GM20000 (cell line): Measurements from ENCODE around the gene PRKAR1B.

Source experiments
- DNase-seq: peaks from one replicate; pipeline ENCODE4 v3.0.0; 2012; ENCODE audit warnings: low spot score
- TF ChIP-seq, protein P1 (sequence below): IDR thresholded peaks from 2 replicates; pipeline ENCODE4 v1.5.1; 2012; ENCODE audit warnings: mild to moderate bottlenecking, control low read depth; ENCODE audit errors: extremely low read depth, missing control alignments

PRKAR1B gene

DNA sequence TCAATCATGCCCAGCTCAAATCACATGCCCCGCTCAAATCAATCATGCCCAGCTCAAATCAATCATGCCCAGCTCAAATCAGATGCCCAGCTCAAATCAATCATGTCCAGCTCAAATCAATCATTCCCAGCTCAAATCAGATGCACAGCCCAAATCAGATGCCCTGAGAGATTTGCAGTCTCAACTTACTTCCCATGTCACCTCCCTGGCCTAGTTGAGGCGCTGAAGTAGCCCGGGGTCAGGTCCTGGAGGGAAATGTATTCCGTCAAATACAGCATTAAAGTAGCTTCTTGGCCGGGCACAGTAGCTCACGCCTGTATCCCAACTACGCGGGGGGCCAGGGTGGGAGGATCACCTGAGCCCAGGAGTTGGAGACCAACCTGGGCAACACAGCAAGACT, 15.7 kb upstream of the PRKAR1B start:
- no peak for DNase-seq
- TF ChIP-seq, protein P1, sequence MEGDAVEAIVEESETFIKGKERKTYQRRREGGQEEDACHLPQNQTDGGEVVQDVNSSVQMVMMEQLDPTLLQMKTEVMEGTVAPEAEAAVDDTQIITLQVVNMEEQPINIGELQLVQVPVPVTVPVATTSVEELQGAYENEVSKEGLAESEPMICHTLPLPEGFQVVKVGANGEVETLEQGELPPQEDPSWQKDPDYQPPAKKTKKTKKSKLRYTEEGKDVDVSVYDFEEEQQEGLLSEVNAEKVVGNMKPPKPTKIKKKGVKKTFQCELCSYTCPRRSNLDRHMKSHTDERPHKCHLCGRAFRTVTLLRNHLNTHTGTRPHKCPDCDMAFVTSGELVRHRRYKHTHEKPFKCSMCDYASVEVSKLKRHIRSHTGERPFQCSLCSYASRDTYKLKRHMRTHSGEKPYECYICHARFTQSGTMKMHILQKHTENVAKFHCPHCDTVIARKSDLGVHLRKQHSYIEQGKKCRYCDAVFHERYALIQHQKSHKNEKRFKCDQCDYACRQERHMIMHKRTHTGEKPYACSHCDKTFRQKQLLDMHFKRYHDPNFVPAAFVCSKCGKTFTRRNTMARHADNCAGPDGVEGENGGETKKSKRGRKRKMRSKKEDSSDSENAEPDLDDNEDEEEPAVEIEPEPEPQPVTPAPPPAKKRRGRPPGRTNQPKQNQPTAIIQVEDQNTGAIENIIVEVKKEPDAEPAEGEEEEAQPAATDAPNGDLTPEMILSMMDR, result no peak

DNA sequence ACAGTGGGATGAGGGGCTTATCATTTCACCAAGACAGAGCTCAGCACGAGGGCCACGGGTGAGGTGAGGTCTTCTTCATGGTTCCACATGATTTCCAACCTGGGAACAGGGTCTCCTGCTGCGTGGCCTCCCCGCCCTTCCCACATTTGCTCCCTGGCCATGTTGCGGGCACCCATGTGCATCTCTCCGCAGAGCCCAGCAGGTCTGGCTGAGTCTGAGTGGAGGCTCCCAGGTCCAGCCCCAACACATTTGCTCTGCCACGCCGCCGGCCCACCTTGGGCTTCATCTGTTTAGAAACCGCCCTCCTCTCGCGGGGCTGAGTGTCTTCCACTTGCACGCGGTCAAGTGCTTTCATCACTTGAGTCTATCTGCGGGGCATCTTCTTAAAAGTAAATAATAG, 14.8 kb upstream of the PRKAR1B start:
- DNase-seq, result no peak
- TF ChIP-seq, protein P1, result no peak

DNA sequence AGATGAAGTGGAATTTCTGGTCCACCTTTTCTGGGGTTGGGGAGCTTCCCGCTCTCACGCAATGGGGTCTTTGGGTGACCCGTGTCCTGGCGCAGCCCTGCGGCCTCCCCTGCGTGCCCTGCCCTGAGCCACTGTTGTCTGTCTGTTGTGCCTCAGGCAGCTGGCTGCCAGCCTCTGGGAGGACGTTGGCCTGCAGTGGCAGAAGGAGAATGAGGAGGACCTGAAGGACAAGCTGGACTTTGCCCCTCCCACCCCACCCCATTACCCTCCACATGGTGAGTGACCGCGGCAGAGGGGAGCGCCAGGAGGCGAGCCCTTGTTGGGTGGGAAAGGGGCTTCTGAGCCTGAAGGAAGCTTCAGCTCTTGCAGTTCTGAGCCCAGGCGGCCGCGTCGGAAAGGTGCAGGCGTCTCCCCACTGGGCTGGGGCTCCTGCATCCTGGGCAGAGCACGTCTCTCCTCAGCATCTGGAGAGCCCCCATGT, 14.2 kb upstream of the PRKAR1B start:
- DNase-seq, result no peak
- TF ChIP-seq, protein P1, result no peak

DNA sequence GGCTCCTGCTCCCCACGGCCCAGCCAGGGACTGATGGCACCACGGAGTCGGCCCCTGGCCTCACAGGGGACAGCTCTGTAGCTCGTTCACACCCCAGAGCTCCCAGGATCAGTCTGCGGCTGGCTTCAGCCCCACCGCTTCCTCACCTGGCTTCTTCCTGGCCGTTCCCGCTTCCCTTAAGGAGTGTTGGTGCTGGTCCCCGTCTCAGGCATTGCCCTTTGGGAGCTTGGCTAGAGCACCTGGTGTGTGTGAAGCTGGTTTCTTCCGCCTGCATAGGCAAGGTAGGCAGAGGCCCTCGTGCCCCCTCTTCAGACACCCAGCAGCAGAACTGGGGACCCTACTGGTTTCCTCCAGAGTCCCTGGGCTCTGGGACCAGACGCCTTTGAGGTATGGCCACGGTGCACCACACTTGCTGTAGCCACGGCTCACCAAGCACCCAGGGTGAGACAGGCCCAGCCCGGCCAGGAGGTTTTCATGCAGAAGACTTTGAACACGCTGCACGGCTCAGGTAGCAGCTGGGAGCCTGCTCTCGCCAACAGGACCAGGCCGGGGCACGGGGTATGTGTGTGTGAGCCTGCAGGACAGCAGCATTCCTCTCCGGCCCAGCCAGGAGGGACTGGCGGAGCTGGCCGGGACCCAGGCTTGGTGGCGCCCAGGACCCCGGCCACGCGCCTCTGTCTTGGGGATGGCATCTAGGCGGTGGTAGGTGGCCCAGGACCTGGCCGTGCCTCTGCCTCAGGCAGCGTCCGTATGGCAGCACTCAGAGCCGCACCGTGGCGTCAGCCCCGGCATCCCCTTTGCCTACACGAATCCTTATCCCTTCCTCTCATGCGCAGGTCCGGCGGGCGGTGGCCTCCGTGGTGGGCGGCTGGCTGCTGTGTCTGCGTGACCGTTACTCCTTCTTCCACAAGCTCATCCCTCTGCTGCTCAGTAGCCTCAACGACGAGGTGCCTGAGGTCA, 13.2 kb upstream of the PRKAR1B start:
- TF ChIP-seq, protein P1, result no peak
- no peak for DNase-seq

DNA sequence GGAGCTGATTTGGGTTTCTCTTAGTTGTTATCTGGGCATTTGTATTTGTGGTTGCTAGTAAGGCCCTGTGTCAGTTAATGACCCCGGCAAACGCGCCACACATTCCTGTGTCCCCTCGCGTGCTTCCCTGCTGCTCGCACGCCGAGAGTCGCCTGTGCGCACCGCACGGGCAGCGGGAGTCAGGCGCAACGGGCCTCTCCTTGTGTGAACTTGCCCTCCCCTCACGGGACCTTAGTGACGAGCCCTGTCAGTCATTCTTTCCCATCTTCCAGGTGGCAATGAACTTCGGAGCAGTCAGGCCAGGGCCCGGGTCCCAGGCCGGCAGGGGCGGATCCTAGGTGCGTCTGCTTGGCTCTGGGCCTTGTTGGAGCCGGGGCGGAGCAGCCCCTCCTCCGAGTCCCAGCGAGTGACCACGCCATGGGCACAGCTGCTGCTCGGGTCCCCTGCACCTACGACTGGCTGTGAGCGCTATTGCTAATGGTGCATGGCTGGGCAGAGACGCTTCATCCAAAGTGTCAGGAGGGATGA, 12.4 kb upstream of the PRKAR1B start:
- TF ChIP-seq, protein P1, result no peak
- DNase-seq, result no peak

DNA sequence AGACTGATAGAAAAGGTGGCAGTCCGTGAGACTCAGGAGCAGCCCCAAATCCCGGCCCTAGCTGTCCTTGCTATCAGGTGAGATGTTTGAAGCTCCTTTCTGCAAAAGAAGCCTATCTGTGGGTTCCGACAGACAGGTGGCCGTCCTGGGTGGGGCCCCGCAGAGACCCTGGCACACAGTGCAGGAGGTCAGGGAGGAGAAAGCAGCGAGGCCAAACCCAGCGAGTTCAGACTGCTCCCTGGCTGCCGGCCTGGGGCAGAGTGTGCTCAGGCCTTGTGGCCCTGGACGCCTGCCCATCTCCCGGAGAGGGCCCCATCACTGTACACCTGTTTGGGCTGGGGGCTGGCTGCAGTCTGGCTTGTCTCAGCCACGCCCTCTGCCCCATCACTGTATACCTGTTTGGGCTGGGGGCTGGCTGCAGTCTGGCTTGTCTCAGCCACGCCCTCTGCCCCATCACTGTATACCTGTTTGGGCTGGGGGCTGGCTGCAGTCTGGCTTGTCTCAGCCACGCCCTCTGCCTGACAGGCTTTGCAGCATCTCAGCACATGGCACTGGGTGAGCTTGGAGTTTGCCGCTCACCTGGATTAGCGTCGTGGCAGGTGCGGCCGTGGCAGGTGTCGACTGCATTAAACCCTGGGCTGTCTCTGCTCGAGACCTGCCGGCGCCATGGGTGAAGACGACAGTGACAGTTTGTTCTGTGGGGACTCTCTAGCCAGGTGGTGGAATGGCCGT, 11.8 kb upstream of the PRKAR1B start:
- no peak for DNase-seq
- TF ChIP-seq, protein P1, result no peak

DNA sequence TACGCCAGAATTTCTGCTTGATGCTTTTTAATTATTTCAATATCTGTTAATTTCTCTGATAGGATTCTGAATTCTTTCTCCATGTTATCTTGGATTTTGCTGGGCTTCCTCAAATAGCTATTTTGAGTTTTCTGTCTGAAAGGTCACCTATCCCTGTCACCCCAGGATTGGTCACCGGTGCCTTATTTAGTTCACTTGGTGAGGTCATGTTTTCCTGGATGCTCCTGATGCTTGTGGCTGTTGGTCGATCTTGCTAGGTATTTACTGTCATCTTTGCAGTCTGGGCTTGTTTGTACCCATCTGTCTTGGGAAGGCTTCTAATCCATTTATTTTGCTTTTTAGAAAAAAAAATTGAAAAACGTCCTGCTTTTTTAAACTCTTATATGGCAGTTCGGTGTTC, 11.2 kb upstream of the PRKAR1B start:
- DNase-seq, result no peak
- TF ChIP-seq, protein P1, result no peak
